ENCODE measurements around the gene NAALADL1.

- no peak for TF ChIP-seq TSHZ2 (CRISPR knock-in tag; IDR thresholded peaks at IDR 0.05)
- TF ChIP-seq TCF4 (CRISPR knock-in tag; IDR thresholded peaks at IDR 0.05; ENCODE audit: borderline replicate concordance), result no peak
- no peak for TF ChIP-seq PATZ1 (CRISPR knock-in tag; IDR thresholded peaks at IDR 0.05; ENCODE audit: borderline replicate concordance)
- no peak for TF ChIP-seq POU6F1 (CRISPR knock-in tag; IDR thresholded peaks at IDR 0.05; ENCODE audit: borderline replicate concordance, low read depth)
- no peak for TF ChIP-seq ZFP30 (CRISPR knock-in tag; IDR thresholded peaks at IDR 0.05)
- no peak for TF ChIP-seq ZNF8 (CRISPR knock-in tag; IDR thresholded peaks at IDR 0.05)
- TF ChIP-seq GLIS3 (CRISPR knock-in tag; IDR thresholded peaks at IDR 0.05), result no peak
- TF ChIP-seq CSDC2 (CRISPR knock-in tag; IDR thresholded peaks at IDR 0.05), result no peak
- no peak for TF ChIP-seq BACH2 (CRISPR knock-in tag; IDR thresholded peaks at IDR 0.05; ENCODE audit: borderline replicate concordance)
- TF ChIP-seq RARB (CRISPR knock-in tag; IDR thresholded peaks at IDR 0.05), result no peak
These were observed 60.2 kb downstream of the NAALADL1 start for GRCh38 chr11:64998141-64998540.
